Fibroblast of gingiva (primary cell): ENCODE results near the gene GLYATL1B.
"Not testable (repeated sequence)": the region's sequence is repeated elsewhere in the genome, so short reads cannot be mapped to it uniquely, and the experiment has no call there.

Source experiments
- DNase-seq: peaks from one replicate; pipeline ENCODE4 v3.0.0-alpha.2; 2011; ENCODE audit warnings: low read depth

GLYATL1B gene, protein sequence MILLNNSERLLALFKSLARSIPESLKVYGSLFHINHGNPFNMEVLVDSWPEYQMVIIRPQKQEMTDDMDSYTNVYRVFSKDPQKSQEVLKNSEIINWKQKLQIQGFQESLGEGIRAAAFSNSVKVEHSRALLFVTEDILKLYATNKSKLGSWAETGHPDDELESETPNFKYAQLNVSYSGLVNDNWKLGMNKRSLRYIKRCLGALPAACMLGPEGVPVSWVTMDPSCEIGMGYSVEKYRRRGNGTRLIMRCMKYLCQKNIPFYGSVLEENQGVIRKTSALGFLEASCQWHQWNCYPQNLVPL

DNA sequence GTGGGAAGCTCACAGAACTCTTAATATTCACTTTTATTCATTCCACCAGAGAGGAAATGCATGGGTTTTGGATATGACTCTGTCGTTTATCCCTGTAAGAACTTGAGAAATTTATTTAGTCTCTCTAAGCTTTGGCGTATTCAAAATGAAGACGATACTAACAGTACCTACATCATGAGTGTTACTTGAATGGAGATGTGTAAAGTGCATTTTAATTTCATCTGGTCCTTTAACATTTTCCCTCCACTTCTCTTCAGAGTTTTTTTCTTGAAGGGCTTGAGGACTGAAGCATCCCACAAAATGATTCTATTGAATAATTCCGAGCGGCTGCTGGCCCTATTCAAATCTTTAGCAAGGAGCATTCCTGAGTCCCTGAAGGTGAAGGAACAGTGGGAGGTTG, at the start of gene GLYATL1B:
GLYATL1B (plus strand) TSS at position 301 of the 400 bp plus-strand sequence; CDS start at position 301, 0 bp downstream.
- DNase-seq: not testable (repeated sequence)

DNA sequence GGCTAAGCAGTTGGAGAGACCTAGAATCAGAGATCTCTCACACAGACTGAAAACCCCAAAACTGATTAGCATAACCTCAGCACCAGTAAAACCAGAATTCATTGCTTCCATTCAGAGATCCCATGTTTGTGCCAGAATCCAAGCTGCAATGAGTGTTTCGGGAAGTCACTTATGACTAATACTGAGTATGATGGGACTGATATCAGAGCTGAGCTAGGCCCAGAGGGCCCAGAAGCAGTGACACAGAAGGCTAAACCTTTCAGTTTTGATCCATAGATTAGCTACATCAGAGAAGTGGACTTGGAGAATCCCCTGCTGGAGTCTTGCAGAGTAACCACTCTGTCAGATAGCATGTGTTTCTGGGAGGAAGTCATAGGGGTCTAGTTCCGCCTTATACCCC, 49.6 kb upstream of the GLYATL1B start:
- not testable (repeated sequence) for DNase-seq

DNA sequence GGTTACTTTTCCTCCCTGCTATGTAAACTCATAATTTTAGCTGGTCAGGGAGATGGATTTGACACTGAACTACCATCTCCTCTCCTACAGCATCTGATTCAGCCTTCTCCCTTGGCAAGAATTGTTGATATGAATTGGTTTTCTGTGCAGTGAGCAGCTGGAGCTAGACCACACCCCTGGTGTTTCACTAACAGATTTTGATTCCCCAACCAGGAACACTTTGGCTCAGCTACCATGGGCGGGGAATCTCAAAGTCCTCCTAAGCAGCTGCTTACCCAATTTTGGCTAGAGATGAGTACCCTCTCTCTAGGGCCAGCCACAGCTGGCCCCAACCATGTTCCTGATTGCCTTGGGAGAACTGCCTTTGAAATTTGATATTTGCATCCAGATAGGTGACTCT, 48.7 kb upstream of the GLYATL1B start:
- not testable (repeated sequence) for DNase-seq

DNA sequence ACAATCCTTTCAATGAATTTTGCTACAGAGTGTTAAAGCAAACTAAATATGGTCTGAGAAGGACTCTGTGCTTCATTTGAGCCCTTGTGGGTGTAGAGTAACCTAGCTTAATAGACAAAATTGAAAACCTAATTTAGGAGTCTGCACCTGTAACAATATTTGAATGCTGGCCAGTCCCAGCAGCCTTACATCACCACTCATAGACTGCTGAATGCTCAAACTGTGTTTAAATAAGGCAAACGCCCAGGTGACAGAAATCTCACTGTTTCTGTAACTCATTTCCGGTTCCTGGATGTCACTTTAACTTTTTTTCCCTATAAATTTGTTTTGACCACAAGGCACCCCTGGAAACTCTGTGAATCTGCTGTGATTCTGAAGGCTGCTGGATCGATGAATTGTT, 45.5 kb upstream of the GLYATL1B start:
- DNase-seq: no peak

DNA sequence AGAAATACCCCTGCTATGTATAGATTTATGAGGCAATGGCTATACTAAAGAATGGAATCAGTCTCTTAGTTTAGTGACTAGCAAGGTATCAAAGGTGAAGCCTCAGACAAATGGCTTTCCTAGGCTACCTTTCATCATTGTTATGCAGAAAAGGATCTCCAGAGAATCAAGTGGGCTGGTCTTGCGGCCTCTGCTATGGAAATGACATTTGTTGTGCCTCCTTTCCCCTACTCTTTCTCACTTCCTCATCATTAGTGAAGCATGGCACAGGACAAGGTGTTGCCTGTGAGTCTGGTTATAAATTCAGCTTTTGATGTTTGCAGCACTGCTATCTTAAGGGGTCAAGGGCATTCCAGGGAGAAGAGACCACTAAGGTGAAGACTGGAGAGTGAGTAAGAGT, 34.7 kb upstream of the GLYATL1B start:
- DNase-seq: not testable (repeated sequence)

DNA sequence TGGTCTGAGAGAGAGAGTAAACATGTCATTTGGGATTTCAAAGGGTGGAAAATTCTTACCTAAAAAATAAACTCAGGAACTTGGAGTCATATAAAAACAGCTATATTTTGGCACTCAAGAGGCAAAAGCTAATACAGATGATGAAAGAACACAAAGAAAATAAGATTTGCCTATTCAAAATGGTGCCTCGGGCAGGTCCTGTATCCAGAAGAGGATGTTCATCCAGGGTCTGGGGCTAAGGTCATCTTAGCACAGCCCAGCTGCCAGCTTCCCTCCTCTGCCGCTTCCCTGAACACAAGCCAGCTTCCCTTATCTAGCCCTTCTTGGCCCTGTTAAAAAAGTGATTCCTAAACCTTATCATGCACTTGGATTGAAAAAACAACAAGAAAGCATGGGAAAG, 33.8 kb upstream of the GLYATL1B start:
- DNase-seq: not testable (repeated sequence)

DNA sequence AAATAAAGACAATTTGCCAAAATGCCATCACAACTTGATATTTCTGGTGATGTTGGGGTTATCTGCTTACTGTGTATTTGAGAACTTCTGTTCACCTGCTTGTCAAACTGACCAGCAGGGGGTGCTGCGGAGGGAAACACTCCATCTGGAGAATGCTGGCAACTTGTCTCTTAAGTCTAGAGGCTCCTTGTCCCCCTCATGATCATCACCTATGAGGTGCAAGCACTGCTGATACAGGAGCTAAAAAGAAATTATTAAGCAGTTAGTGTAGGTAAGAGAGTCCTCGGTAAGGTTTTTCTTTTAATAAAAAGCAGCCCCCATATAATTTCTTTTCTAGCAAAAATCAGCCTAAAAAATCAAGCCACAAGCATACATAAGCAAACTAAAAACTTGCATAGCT, 32.7 kb upstream of the GLYATL1B start:
- peak; percentile 58 for DNase-seq

DNA sequence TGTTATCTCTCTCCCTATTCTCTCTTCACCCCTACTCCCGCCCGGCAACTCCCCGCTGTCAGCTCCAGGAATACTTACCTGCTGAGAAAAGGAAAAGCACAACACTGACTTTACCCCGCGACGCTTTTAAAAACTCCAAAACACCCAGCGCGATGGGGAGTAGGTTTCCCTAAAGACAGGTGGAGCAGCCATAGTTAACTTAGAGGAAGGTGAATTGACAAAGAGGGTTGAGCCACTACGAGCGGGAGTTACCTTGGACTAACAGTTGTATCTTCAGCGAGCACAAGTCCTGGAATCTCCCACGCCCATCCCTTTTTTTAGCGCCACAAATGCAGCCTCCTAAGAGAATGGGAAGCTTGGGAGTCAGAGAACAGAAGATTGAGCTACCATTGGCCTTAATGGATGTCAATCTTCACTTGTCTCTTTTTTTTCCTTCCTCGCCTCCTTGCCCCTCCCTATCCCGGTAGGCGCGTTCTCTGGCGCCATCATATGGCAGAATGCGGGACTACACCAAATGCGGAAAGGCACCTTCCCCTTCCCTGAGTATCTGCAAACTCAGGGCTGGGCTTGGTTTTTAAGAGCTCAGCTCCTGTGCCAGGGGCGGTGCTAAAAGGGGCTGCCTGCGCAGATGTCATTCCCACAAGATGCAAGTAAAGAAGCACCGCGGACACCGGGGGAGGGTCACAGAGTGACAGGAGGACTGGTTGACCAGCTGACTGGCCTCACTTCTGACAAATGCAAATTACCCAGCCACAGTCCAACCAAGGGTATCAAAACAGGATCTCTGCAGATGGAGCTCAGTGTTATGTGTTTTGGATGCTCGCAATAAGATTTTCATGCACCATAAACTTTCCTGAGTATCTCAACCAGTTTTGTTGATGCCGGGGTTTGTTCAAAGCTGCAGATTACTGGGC, 27.7 kb upstream of the GLYATL1B start:
- DNase-seq: peak; percentile 79

DNA sequence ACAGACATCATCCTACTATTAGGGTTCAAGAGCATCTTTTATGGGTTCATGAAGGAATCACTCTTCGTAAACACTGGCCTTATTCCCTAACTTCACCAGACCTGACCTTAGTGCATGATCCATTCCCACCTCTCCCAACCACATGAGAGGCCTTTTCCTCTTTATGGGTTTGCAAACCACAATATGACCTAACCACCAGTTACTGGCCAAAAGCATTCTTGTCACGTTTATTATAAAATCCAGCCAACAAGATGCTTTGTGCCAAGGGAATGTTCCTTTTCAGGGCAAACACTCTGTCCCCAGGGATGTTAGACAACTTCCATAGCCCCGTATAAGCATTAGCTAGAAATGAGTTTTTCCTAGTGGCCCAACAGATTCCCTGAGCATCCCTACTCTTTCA, 26.0 kb upstream of the GLYATL1B start:
- not testable (repeated sequence) for DNase-seq

DNA sequence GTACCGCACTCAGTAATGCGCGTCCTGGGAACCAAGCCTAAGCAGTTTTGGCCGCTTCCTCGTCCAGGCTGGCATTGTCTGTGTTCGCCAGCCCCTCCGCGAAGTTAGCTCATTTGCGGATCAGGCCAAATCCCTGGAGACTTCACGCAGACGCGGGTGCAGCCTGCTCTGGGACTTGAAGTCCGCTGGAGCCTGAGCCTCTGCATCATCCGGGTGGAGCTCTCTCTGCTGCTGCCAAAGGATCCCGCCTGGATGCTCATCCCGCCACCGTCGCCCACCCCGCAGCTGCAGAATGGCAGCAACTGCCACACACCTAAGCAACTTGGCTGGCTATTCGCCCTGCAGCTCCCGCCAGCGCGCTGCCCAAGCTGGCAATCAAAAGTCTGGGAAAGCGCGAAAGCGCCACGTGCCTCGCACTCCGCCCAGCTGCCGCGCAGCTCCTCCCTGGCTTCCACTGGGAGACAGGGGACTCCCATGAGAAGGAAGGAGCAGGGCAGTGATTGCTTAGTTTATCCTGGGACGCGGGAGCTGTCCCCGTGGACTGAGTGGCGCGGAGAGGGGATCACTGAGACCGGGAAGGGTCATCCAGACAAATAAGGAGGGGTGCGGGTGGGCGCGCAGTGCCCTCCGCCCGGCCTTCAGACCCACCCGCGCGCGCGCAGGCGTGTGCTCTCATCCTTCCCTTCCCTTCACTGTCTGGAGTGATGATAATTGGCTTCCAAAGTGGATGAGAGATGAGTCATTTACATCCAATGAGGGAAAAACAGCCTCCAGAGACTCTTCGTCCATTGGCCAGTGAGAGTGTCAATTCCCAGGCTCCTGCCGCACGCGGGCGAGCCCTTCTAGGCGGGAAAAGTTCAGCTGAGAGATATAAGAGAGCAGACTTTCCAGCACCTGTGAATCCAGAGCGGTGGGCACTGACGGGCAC, 23.2 kb upstream of the GLYATL1B start:
- no peak for DNase-seq

DNA sequence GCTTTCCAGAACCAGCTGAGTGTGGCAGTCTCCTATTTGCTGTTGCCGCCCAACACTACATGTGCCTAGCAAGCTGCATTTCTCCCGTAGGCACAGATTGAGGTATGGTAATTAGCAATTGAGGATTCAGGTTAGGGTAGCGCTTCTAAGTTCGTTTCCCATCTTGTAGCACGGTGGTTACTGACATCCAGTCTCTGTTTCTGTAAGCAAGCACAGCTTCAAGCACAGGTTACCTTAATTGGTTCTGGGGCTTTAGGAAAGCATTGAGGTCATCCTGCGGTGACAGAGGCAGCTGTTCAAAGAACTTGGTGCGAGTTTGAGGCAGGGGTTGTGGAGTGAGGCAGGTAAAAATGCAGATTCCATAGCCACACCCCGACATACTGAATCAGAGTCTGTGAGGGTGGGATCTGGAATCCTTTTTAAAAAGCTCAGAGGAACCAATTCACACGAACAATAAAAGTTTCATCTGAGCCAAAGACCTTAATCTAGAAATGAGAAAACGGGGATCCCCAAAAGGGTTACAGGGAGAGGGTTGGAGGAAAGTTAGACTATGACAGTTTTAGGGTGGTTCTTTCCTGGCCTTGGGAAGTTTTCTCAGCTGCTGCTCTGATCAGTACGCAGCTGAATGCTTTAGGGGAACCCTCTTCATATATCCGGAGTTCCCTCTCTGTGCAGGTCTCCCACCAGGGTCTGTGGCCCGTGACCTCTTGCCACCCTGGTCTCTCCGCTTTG, 21.9 kb upstream of the GLYATL1B start:
- not testable (repeated sequence) for DNase-seq

DNA sequence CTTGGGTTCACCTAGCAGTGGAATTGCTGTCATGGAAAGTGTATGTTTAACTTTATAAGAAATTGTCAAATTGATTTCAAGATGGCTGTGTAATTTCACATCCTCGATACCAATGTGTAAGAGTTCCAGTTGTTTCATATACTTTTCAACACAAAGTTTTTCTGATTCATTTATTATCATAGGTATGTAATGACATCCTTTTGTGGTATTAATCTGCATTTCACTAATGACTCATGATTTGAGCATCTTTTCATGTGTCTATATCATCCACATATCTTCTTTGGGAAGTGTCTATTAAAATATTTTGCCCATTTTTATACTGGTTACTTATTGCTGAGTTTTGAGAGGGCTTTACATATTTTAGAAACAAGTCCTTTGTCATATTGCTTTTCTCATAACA, 17.0 kb upstream of the GLYATL1B start:
- DNase-seq: no peak

DNA sequence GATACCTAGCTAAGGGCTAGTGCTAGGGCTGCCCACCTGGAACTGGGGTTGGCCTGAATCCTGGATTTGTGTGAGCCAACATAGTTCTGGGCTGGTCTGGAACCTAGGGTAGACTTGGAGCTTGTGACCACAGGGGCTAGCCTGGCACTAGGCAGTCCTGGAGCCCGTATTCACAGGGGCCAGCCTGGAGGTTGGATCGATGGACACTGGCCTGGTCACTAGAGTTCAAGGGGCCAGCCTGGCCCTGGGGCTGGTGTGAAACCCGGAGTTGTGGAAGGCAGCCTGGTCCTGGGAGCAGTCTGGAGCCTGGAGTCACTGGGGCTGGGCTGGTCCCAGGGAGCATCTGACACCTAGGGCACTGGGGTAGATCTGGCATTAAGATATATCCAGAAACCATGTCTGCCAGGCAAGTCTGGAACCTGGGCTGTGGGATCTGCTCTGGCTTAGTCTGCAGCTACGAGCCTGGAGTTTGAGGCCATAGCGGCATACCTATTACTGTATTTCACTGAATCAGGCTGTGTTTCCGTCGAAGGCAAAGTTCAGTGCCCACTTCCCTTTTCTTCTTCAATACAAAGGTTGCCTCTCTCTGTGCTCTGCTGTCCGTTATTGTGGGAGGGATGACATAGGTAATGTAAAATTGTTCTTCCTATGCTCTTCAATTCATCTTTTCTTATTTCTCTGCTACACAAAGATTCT, 9.1 kb upstream of the GLYATL1B start:
- DNase-seq: no peak

DNA sequence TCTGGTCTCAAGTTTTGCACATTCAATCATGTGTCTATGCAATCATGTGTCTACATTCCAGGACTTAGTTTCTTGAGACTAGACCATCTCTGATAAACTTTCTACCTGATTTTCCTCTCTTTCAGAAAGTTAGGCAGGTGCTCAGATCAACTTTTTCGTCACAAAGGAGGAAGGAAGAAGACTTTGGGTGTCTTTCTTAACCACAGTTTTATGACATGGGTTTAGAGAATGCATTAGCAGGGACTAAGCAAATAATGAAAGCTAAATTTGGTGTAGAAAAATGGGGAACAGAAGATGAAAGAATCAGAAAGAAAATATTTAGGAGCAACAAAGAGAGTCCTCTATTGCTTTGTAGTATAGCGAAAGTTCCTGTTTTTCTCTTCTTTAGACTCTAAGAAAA, 7.7 kb upstream of the GLYATL1B start:
- no peak for DNase-seq

DNA sequence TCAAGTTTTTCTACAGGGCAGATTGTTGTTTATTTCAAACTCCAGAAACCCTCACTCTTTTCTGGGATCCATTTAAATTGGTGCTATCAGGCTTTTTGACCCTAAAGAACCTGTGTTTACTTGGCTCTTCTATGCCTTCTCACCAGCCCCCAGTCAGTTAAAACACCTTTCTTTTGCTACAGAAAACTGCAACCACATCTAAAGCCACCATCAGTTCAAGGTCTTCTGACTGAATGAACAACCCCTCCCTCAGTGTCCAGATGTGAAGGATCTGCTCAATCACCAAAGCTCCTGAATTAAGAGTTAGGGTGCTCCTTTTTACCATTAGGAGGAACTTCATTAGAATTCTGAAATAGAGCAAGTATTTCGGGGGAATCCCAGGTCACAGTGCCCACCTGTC, 7.0 kb upstream of the GLYATL1B start:
- no peak for DNase-seq

DNA sequence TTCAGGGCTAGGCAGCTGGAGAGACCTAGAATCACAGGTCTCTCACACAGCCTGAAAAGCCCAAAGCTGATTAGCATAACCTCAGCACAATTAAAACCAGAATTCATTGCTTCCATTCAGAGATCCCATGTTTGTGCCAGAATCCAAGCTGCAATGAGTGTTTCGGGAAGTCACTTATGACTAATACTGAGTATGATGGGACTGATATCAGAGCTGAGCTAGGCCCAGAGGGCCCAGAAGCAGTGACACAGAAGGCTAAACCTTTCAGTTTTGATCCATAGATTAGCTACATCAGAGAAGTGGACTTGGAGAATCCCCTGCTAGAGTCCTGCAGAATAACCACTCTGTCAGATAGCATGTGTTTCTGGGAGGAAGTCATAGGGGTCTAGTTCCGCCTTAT, 5.7 kb upstream of the GLYATL1B start:
- DNase-seq: not testable (repeated sequence)

DNA sequence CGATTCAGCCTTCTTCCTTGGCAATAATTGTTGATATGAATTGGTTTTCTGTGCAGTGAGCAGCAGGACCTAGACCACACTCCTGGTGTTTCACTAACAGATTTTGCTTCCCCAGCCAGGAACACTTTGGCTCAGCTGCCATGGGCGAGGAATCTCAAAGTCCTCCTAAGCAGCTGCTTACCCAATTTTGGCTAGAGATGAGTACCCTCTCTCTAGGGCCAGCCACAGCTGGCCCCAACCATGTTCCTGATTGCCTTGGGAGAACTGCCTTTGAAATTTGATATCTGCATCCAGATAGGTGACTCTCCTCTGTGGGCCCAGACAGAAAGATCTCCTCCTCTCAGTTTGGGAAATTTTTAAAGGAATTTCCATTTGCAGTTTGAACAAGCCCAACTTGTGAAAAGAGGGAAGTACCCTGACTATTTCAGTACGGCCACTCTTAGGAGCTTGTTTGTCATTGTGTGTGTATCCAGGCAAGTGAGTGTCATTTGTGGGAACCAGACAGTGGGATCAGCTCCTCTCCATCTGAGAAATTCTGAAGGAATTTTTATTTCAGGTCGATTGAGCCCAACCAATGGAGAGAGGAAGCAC, 4.6 kb upstream of the GLYATL1B start:
- not testable (repeated sequence) for DNase-seq

DNA sequence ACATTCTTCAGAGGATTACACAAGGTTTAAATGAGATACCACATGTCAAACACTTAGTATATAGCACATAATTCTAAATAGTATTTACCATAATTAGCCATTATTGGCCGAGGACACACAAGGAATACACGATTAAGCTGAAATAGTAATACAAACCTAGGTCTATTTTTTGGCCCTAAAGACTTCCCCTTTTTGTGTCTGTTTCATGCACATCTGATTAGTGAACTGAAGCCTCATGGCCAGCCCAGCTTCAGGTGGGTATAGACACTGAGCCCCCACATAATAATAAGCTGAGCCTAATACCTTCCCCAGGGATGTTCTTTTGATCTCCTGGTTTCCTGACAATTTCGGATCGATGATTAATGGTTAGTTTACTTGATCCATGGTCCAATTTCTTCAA, 2.1 kb downstream of the GLYATL1B start:
- DNase-seq: no peak

DNA sequence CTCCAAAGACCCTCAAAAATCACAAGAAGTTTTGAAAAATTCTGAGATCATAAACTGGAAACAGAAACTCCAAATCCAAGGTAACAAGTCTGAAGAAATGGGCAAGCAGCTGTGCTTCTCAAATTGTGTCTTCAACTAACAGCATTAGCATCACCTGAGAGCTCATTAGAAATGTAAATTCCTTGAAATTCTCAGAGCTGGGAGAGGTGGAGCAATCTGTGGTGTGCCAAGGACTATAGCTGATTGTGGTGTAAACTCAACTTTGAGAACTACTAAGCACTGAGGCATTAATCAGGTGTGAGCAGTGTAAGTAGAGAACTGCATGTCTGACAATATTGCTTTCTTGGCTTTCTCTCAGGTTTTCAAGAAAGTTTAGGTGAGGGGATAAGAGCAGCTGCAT, 7.5 kb downstream of the GLYATL1B start:
- DNase-seq: not testable (repeated sequence)

DNA sequence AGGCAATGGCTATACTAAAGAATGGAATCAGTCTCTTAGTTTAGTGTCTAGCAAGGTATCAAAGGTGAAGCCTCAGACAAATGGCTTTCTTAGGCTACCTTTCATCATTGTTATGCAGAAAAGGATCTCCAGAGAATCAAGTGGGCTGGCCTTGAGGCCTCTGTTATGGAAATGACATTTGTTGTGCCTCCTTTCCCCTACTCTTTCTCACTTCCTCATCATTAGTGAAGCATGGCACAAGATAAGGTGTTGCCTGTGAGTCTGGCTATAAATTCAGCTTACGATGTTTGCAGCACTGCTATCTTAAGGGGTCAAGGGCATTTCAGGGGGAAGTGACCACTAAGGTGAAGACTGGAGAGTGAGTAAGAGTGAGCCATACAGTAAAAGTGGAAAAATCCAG, 9.1 kb downstream of the GLYATL1B start:
- DNase-seq: not testable (repeated sequence)
